HG02642 (cell line): Measurements from ENCODE around the gene CDK2AP2.
"Not testable (repeated sequence)": the region's sequence is repeated elsewhere in the genome, so short reads cannot be mapped to it uniquely, and the experiment has no call there.

Experiments
- ATAC-seq: cut with Tn5 transposase; IDR thresholded peaks from one replicate; pipeline ENCODE4 v1.9.1; 2021; ENCODE audit warnings: mild to moderate bottlenecking; ENCODE audit not compliant: unreplicated experiment, poor library complexity

The CDK2AP2 gene

GRCh38 chr11:67491276-67492068 lies 16.5 kb downstream of the CDK2AP2 start:
- ATAC-seq = no peak

GRCh38 chr11:67490727-67491065 lies 17.3 kb downstream of the CDK2AP2 start:
- no peak for ATAC-seq

GRCh38 chr11:67489885-67490726 lies 17.9 kb downstream of the CDK2AP2 start:
- ATAC-seq = no peak

- no peak for ATAC-seq
Measured at GRCh38 chr11:67489203-67489884, 18.6 kb downstream of the CDK2AP2 start.

- peak; percentile 31 for ATAC-seq
Measured at GRCh38 chr11:67486481-67487195, 21.3 kb downstream of the CDK2AP2 start.

- ATAC-seq = not testable (repeated sequence)
Measured at GRCh38 chr11:67485873-67486361, 22.0 kb downstream of the CDK2AP2 start.

- ATAC-seq = no peak
Measured at GRCh38 chr11:67484847-67485311, 23.1 kb downstream of the CDK2AP2 start.

- ATAC-seq = no peak
Measured at GRCh38 chr11:67483831-67484665, 23.9 kb downstream of the CDK2AP2 start.

GRCh38 chr11:67482827-67483798 lies 24.8 kb downstream of the CDK2AP2 start, which contains the start of gene AIP:
Gene AIP (plus strand): TSS chr11:67483026. CDS start chr11:67483159, 133 bp downstream.
- peak; percentile 72 for ATAC-seq

- ATAC-seq = no peak
Measured at GRCh38 chr11:67482275-67482826, 25.6 kb downstream of the CDK2AP2 start.

GRCh38 chr11:67477344-67478050 lies 30.5 kb downstream of the CDK2AP2 start:
- ATAC-seq = not testable (repeated sequence)

GRCh38 chr11:67476692-67477091 lies 31.3 kb downstream of the CDK2AP2 start:
- ATAC-seq = not testable (repeated sequence)

GRCh38 chr11:67472882-67473281 lies 35.1 kb downstream of the CDK2AP2 start:
- ATAC-seq = no peak

- ATAC-seq = no peak
Measured at GRCh38 chr11:67470337-67471002, 37.5 kb downstream of the CDK2AP2 start.

GRCh38 chr11:67469508-67469811 lies 38.5 kb downstream of the CDK2AP2 start:
- ATAC-seq = no peak

- ATAC-seq = peak; percentile 74
Measured at GRCh38 chr11:67468759-67469507, 39.0 kb downstream of the CDK2AP2 start, which contains the start of gene TMEM134. Gene TMEM134 (minus strand): TSS chr11:67469251. CDS start chr11:67469192, 59 bp downstream.
